ENCODE measurements around the gene LPP. TPM values are rescaled to one million over a fixed set of nuclear protein-coding genes. Genes with fewer than 3 reads are reported as not detected.

The LPP gene
- total and polyA plus RNA-seq, 10 of the 15 experiments (the other 5 are each of a cell fraction or from before 2014, with no cell fraction given), result under 0.01 to 0.62 (median 0.03) TPM

DNA sequence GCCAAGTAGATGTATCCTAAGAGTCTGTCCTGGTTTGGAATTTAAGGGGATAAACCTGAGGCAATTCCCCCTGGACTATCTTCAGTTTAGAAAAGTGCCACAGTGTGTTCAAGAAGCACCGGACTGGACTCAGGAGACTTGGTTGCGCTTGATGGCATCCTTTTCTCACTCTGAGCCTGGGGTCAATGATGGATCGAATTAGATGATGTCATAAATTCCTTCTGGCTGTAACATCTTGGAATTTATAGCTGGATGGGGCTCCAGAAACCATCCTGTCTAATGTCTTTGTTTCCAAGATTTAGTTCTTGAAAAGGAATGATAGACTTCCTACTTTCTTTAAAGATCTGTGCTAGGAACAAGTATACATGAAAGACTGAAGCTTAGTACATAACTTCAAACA lies 280.6 kb downstream of the LPP start:
- H3K4me2 ChIP-seq (ENCODE audit: control insufficient read depth, insufficient read depth), result no peak overlapping the region
- ChIA-PET SMC1A (ENCODE audit: uncharacterized antibody, unreplicated experiment) (no interaction called here), CTCF (no interaction called here), POLR2A (no interaction called here), RAD21 (ENCODE audit: unreplicated experiment) (no interaction called here)
- FAIRE-seq, result no peak
- H2AFZ ChIP-seq (ENCODE audit: control insufficient read depth, low read depth, low read length), result no peak overlapping the region
- no peaks in the 10 kb centered on the region for H4K20me1 ChIP-seq (ENCODE audit: control insufficient read depth, insufficient read depth)
- H3K27me3 ChIP-seq (replicated peaks in 1 of 2; ENCODE audit: control insufficient read depth in 2 of 2, insufficient read depth in 2 of 2, low read length in 1 of 2), result peaks cover 0 to 2% of the 10 kb centered on the region in 2 experiments; a peak in 1 of 4 replicates
- intact Hi-C loops (cut with micrococcal nuclease; ENCODE audit: unreplicated experiment), result no loop called here
- no peaks in the 10 kb centered on the region; the same call in 1 of the 3 replicates for H3K9me3 ChIP-seq (replicated peaks; ENCODE audit: control insufficient read depth, insufficient read depth, low read length)
- no peaks in the 10 kb centered on the region for H3K79me2 ChIP-seq (ENCODE audit: control insufficient read depth, insufficient read depth, low read length)
- H3K36me3 ChIP-seq (ENCODE audit: control insufficient read depth in 2 of 2, insufficient read depth in 2 of 2, low read length in 1 of 2), result no peaks in the 10 kb centered on the region
- no peak for ATAC-seq
- no peak overlapping the region for H3K4me3 ChIP-seq
- no peak for DNase-seq (ENCODE audit: low read depth, low spot score)
- in situ Hi-C loops (cut with MboI), result no loop called here
- no TSS peak for BruUV-seq (replicated peaks)
- TF ChIP-seq CBX3 (IDR thresholded peaks at IDR 0.05; ENCODE audit: borderline replicate concordance, low read depth), result no peak
- no peak for TF ChIP-seq CBX5 (IDR thresholded peaks at IDR 0.05; ENCODE audit: low read depth)
- no peak for TF ChIP-seq ATF2 (IDR thresholded peaks at IDR 0.05; ENCODE audit: low read length)
- TF ChIP-seq E2F8 (IDR thresholded peaks at IDR 0.05; ENCODE audit: low read depth, partially characterized antibody), result no peak
- H3K9ac ChIP-seq (ENCODE audit: control insufficient read depth, insufficient read depth, low read length), result no peak overlapping the region
- no peak overlapping the region for H3K27ac ChIP-seq (ENCODE audit: control insufficient read depth, insufficient read depth)
- WGBS (ENCODE audit: insufficient coverage, insufficient replicate concordance, low lambda C conversion rate, missing lambda C conversion rate), result 58% methylated on average over 3 of the region's 3 CpGs
- no peaks in the 10 kb centered on the region for H3K4me1 ChIP-seq (ENCODE audit: control insufficient read depth, insufficient read depth, low read length)

Measured in GM12878 (cell line).